Calu3 (cell line): ENCODE measurements around the gene SLC6A6. TPM values are rescaled to one million over a fixed set of nuclear protein-coding genes. Genes with fewer than 3 reads are reported as not detected.

Experiments
- BruUV-seq: library from RNA; stranded (reverse); fragments of 400-500 nt; replicated peaks from 2 replicates; lab custom pipeline; 2021; lab: Mats Ljungman, UMichigan
- CTCF ChIA-PET: fragments of 300-600 bp; sonication (Branson Sonifier 250); formaldehyde crosslinking; loops from one replicate; lab custom pipeline; 2022; ENCODE audit warnings: antibody characterized with exemption; lab: Charles Lee
- DNase-seq: peaks from one replicate; pipeline ENCODE4 v3.0.0; 2022
- H3K27ac Mint-ChIP-seq: one replicate; pipeline ENCODE4 v1.8.0; 2022; ENCODE audit warnings: mixed read lengths; ENCODE audit not compliant: unreplicated experiment
- H3K27me3 Mint-ChIP-seq: one replicate; pipeline ENCODE4 v1.8.0; 2022; ENCODE audit warnings: mixed read lengths; ENCODE audit not compliant: unreplicated experiment
- H3K36me3 Mint-ChIP-seq: one replicate; pipeline ENCODE4 v1.8.0; 2022; ENCODE audit warnings: mild to moderate bottlenecking, moderate library complexity, mixed read lengths; ENCODE audit not compliant: insufficient read depth, unreplicated experiment
- H3K4me1 Mint-ChIP-seq: one replicate; pipeline ENCODE4 v1.8.0; 2022; ENCODE audit warnings: mild to moderate bottlenecking, low read depth, mixed read lengths; ENCODE audit not compliant: unreplicated experiment
- H3K4me3 Mint-ChIP-seq: one replicate; pipeline ENCODE4 v1.8.0; 2022; ENCODE audit warnings: mild to moderate bottlenecking, low read depth, moderate library complexity, mixed read lengths; ENCODE audit not compliant: unreplicated experiment
- H3K9me3 Mint-ChIP-seq: one replicate; pipeline ENCODE4 v1.8.0; 2022; ENCODE audit warnings: low read depth, mixed read lengths; ENCODE audit not compliant: unreplicated experiment
- intact Hi-C: fragments of 100-400 bp; cut with micrococcal nuclease; formaldehyde crosslinking; loops from one replicate; pipeline ENCODE4 v1.10.0; 2022; ENCODE audit not compliant: unreplicated experiment
- total RNA-seq: library from RNA; stranded (reverse); gene quantifications from 2 replicates; pipeline ENCODE4 v1.2.3, GENCODE V29; 2022
- TF ChIP-seq, protein P1 (sequence below): fragments of 200-600 bp; IDR thresholded peaks from one replicate; pipeline ENCODE4 v1.8.0; 2022; ENCODE audit warnings: antibody characterized with exemption; ENCODE audit not compliant: unreplicated experiment

The SLC6A6 gene
- total RNA-seq, 1 experiment from 2014 or later = 46.3 TPM

DNA sequence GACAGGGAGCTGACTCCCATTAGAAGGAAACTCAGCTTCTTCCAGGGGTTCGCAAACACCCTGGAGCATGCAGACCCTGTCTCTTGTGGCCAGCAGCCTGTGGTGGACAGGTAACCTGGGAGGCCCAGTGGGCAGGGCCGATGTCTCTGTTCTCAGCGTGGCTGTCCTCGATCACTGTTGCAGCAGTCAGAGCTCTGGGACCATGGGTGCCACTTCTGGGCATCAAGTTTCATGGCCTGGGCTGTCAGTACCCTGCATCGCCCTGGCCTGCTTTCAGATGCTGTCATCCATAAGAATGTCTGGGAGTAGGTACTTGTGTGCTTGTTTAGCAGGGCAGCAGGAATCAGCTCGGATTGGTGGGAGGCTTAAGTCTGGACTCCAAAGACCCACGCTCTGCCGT is 54.4 kb downstream of the SLC6A6 start:
- H3K9me3 Mint-ChIP-seq = no peaks in the 10 kb centered on the region
- H3K27ac Mint-ChIP-seq = no peak overlapping the region
- no TSS peak for BruUV-seq
- intact Hi-C loops = no loop called here
- CTCF ChIA-PET = interaction anchor here (2.7 kb wide), 1 partner anchor 55 kb away, joined by 13 read pairs; the partner anchor contains the start of gene SLC6A6
- H3K36me3 Mint-ChIP-seq = peaks cover 73% of the 10 kb centered on the region
- peaks cover 73% of the 10 kb centered on the region for H3K4me1 Mint-ChIP-seq
- no peak for DNase-seq
- no peak overlapping the region for H3K4me3 Mint-ChIP-seq
- TF ChIP-seq, protein P1, sequence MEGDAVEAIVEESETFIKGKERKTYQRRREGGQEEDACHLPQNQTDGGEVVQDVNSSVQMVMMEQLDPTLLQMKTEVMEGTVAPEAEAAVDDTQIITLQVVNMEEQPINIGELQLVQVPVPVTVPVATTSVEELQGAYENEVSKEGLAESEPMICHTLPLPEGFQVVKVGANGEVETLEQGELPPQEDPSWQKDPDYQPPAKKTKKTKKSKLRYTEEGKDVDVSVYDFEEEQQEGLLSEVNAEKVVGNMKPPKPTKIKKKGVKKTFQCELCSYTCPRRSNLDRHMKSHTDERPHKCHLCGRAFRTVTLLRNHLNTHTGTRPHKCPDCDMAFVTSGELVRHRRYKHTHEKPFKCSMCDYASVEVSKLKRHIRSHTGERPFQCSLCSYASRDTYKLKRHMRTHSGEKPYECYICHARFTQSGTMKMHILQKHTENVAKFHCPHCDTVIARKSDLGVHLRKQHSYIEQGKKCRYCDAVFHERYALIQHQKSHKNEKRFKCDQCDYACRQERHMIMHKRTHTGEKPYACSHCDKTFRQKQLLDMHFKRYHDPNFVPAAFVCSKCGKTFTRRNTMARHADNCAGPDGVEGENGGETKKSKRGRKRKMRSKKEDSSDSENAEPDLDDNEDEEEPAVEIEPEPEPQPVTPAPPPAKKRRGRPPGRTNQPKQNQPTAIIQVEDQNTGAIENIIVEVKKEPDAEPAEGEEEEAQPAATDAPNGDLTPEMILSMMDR = no peak
- H3K27me3 Mint-ChIP-seq = no peaks in the 10 kb centered on the region

DNA sequence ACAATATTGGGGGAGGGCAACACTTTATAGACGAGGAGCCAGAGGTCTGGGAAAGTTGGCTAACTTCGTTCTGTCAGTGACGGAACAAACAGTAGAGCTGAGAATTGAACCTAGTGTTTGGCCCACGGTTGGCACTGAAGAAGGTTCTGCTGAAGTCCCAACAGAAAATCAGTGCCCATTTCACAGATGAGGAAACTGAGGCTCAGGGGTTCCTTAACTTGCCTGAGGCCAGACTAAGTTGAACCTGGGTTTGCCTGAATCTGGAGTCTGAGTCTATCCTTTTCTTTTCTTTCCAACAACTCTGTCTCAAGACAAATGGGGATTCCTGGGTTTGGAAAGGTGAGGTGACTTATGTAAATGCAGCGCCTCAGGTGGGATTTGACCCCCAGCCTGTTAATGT is 55.1 kb downstream of the SLC6A6 start:
- TF ChIP-seq, protein P1 = no peak
- CTCF ChIA-PET = interaction anchor here (1.6 to 2.7 kb wide), 2 partner anchors 18 to 55 kb away, joined by 6 to 13 read pairs; partner anchors contain the start of gene SLC6A6
- no peak for DNase-seq
- Mint-ChIP-seq H3K4me1 (peaks cover 66% of the 10 kb centered on the region), H3K27me3 (no peaks in the 10 kb centered on the region), H3K36me3 (peaks cover 75% of the 10 kb centered on the region), H3K27ac (peak overlapping the region; percentile 83), H3K4me3 (peak overlapping the region; percentile 49), H3K9me3 (no peaks in the 10 kb centered on the region)
- BruUV-seq = no TSS peak
- intact Hi-C loops = no loop called here

DNA sequence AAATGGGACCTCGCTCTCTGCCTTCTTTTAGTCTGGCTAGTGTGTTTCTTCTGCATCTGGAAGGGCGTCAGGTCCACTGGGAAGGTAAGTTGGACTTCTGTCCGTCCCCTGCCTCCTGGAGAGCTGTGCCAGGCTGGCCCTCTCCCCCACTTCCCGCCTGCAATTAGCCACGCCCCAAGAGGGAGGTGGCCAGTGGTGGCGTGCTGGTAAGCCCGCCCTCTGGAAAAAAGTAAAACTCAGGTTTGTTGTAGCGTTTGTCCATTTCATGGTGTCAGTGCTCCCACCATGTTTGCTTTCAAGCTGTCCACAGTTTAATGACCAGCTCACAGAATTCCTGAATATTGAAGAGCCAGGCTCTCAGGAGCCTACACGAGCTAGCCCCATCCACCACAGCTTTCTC is 55.6 kb downstream of the SLC6A6 start:
- Mint-ChIP-seq H3K27me3 (no peaks in the 10 kb centered on the region), H3K9me3 (no peaks in the 10 kb centered on the region), H3K4me3 (peak overlapping the region; percentile 49), H3K4me1 (peaks cover 61% of the 10 kb centered on the region), H3K36me3 (peaks cover 75% of the 10 kb centered on the region), H3K27ac (peak overlapping the region; percentile 83)
- CTCF ChIA-PET = interaction anchor here (1.1 to 2.7 kb wide), 11 partner anchors 19 to 255 kb away, joined by 3 to 13 read pairs (median 6); partner anchors contain the start of gene SLC6A6
- no TSS peak for BruUV-seq
- TF ChIP-seq, protein P1 = no peak
- peak; percentile 72 for DNase-seq
- intact Hi-C loops = loop anchor here (2.0 kb wide), 2 partner anchors 33 to 55 kb away; partner anchors contain the start of gene SLC6A6

DNA sequence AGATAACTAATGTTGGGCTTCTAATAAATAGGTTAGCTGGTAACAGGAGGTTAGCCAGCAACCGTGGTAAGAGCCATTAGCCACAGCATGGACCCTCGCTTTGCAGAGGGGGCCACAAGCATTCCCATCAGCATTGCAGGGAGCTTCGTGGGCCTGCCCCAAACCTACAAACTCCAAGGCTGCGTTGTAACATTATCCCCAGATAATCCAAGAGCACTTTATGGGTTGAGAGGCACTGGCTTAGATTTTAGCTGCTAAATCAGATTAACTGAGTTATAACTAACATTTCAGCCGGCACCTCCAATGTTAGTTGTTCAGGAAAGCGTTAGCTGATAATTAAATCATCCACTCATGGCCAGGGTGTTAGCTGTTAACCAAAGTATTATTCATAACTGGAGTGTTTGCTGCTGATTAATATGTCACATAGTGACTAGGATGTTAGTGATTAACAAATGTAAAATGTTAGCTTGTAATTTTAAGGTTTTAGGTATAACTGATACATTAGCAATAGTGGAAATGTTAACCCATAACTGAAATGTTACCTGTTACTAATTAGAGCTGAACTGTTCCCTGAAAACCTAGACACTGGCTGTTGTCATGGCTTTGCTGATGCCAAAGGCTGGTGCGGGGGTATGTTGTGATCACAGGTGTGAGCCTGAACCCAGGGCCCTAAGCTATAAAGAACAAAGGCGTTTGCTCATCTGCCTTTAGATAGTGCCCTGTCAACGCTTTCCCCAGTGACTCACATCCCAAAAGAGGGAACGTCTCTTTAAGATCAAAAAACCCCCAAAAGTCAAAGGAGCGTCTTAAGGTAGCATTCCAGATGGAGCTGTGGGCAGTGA is 56.2 kb downstream of the SLC6A6 start:
- BruUV-seq = no TSS peak
- CTCF ChIA-PET = interaction anchor here (0.6 to 2.7 kb wide), 13 partner anchors 10 to 255 kb away, joined by 3 to 13 read pairs (median 5); partner anchors contain the start of gene SLC6A6
- TF ChIP-seq, protein P1 = no peak
- Mint-ChIP-seq H3K27ac (peak overlapping the region; percentile 83), H3K36me3 (peaks cover 72% of the 10 kb centered on the region), H3K4me1 (peaks cover 55% of the 10 kb centered on the region), H3K4me3 (peak overlapping the region; percentile 49), H3K9me3 (no peaks in the 10 kb centered on the region), H3K27me3 (no peaks in the 10 kb centered on the region)
- intact Hi-C loops = loop anchor here (2.0 kb wide), 2 partner anchors 34 to 56 kb away; partner anchors contain the start of gene SLC6A6
- DNase-seq = no peak
